Central memory CD8-positive, alpha-beta T cell (primary cell): ENCODE data around the gene SLC36A2.

Experiments used
- ATAC-seq: fragments of 150-1000 bp; cut with Tn5 transposase; replicated peaks from 2 replicates; pipeline ENCODE4 v1.10.0; 2022; ENCODE audit warnings: mild to moderate bottlenecking, moderate FRiP score, moderate number of reproducible peaks; ENCODE audit not compliant: poor library complexity, severe bottlenecking; ENCODE audit errors: extremely low read depth
- DNase-seq, 2 donors: peaks; one replicate each; pipeline ENCODE4 v3.0.0; 2021; ENCODE audit warnings: low spot score in 2 of 2
- H3K27ac Mint-ChIP-seq: one replicate; pipeline ENCODE4 v1.8.0; 2022; ENCODE audit warnings: low read depth, mild to moderate bottlenecking, moderate library complexity, mixed read lengths
- H3K27me3 Mint-ChIP-seq: one replicate; pipeline ENCODE4 v1.8.0; 2022; ENCODE audit warnings: mixed read lengths
- H3K36me3 Mint-ChIP-seq: one replicate; pipeline ENCODE4 v1.8.0; 2022; ENCODE audit warnings: mild to moderate bottlenecking, moderate library complexity, mixed read lengths; ENCODE audit not compliant: insufficient read depth
- H3K4me1 Mint-ChIP-seq: one replicate; pipeline ENCODE4 v1.8.0; 2022; ENCODE audit warnings: mixed read lengths
- H3K4me3 Mint-ChIP-seq: one replicate; pipeline ENCODE4 v1.8.0; 2022; ENCODE audit warnings: mild to moderate bottlenecking, moderate library complexity, mixed read lengths
- H3K9me3 Mint-ChIP-seq: one replicate; pipeline ENCODE4 v1.8.0; 2022; ENCODE audit warnings: mixed read lengths

The SLC36A2 gene

DNA sequence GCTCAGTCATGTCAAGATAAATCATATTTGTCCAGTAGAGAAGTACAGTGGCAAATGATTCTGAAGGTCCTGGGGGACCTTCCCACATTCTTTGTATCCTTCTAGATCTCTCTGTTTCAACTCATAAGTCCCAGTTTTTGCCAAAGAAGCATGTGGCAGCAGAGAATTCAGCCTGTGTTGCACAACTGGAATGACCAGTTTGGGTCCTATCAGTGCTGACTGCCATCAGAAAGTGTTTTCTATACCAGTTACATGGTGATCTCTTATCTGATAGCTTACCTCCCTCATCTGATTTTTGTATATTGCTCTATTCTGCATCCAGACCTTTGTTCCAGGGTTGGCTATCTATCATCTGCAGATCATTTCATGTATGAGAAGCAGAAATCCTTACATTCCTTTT lies 72.7 kb downstream of the SLC36A2 start:
- Mint-ChIP-seq H3K36me3 (no peaks in the 10 kb centered on the region), H3K27me3 (peaks cover 1% of the 10 kb centered on the region)
- ATAC-seq, result no peak

DNA sequence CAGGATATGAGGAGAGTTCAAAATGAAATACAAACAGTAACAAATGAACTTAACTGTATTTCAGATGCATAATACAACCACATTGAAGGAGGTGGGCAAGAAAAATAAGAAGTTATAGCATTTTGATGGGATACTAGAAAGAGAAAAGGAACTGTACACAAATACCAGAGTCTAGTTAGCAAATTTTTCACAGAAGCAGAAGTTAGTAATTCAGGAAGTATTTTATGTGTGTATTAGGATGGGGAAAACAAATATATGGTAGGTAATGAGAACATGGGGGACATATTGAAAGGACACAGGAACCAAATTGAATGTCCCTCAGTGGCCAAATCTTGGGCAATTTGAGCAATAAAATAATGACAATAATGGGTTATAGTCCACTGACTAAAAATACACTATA lies 76.0 kb downstream of the SLC36A2 start:
- H3K27me3 Mint-ChIP-seq, result no peaks in the 10 kb centered on the region
- H3K9me3 Mint-ChIP-seq, result no peaks in the 10 kb centered on the region
- H3K27ac Mint-ChIP-seq, result no peak overlapping the region
- H3K4me1 Mint-ChIP-seq, result no peaks in the 10 kb centered on the region
- H3K4me3 Mint-ChIP-seq, result no peak overlapping the region
- H3K36me3 Mint-ChIP-seq, result peaks cover 2% of the 10 kb centered on the region
- ATAC-seq (no peak), DNase-seq (no peak)

More for the DNA sequence above, 72.7 kb downstream of the SLC36A2 start:
- Mint-ChIP-seq H3K4me1 (no peaks in the 10 kb centered on the region), H3K9me3 (no peaks in the 10 kb centered on the region), H3K4me3 (no peak overlapping the region), H3K27ac (no peak overlapping the region)
- DNase-seq, result no peak

DNA sequence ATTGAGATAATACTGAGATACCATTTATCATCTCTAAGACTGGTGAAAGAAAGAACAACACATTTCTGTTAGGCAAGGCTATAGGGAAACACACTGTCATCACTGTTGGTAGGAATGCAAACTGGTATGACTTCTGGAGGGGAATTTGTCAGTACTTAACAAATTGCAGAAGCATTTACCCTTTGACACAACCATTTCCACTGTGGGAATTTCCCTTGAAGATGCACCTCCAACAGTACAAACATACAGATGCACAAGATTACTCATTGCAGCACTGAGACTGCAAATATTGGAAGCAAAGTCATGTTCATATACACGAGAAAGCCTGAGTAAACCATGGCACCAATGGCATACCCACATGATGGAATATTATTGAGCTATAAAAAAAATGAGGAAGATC lies 76.8 kb downstream of the SLC36A2 start:
- H3K9me3 Mint-ChIP-seq, result no peaks in the 10 kb centered on the region
- H3K27ac Mint-ChIP-seq, result no peak overlapping the region
- no peak overlapping the region for H3K4me3 Mint-ChIP-seq
- peaks cover 6% of the 10 kb centered on the region for H3K36me3 Mint-ChIP-seq
- no peaks in the 10 kb centered on the region for H3K4me1 Mint-ChIP-seq
- H3K27me3 Mint-ChIP-seq, result no peaks in the 10 kb centered on the region
- no peak for ATAC-seq
- no peak for DNase-seq

DNA sequence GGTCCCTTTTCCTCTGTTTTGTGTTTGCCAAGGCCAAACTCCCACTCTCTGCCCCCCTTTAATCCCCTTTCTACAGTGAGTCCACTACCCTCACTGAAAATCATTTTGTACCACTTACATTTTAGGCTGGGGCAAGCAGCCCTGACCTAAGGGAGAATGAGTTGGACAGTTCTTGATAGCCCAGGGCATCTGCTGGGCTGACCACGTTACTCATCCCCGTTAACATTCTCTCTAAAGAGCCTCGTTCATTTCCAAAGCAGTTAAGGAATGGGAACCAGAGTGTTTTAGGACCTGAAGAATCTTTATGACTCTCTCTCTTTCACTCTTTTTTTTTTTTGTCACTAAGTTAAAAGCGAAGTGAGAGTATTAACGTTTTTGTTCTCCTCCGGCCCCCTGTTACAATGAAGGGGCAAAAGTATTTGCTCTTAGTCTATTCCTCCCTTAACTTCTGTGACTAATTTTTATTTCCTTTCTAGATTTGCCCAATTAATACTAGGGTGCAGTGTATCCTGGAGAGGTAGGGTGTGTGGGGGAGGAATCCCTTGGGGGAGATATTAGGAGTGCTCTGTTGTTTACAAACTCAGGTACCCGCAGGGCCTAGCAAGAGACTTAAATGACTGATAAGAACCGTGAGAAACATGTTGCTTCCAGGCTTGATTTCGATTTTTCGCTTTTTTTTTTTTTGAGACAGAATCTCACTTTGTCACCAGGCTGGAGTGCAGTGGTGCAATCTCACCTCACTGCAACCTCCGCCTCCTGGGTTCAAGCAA lies 79.7 kb downstream of the SLC36A2 start:
- peaks cover 6% of the 10 kb centered on the region for H3K4me1 Mint-ChIP-seq
- no peaks in the 10 kb centered on the region for H3K9me3 Mint-ChIP-seq
- DNase-seq, result no peak
- no peak overlapping the region for H3K27ac Mint-ChIP-seq
- H3K27me3 Mint-ChIP-seq, result no peaks in the 10 kb centered on the region
- no peak overlapping the region for H3K4me3 Mint-ChIP-seq
- H3K36me3 Mint-ChIP-seq, result peaks cover 6% of the 10 kb centered on the region
- ATAC-seq, result no peak
